Smooth muscle cell (in vitro differentiated cells): ENCODE data around the gene EML6. TPM values are rescaled to one million over a fixed set of nuclear protein-coding genes. Genes with fewer than 3 reads are reported as not detected.

Experiments used
- DNase-seq: peaks from one replicate; lab custom pipeline; 2025; ENCODE audit not compliant: unreplicated experiment; lab: John Stamatoyannopoulos, UW
- H2AFZ ChIP-seq: fragments of 200-600 bp; sonication (generic); 2 replicates; pipeline ENCODE4 v1.6.0; 2016; ENCODE audit warnings: antibody characterized with exemption, low read depth, mild to moderate bottlenecking
- H3F3A ChIP-seq: fragments of 200-600 bp; sonication (generic); 2 replicates; pipeline ENCODE4 v1.6.0; 2017; ENCODE audit warnings: antibody characterized with exemption, low read depth
- H3K27ac ChIP-seq: fragments of 200-600 bp; sonication (generic); 2 replicates; pipeline ENCODE4 v1.5.1; 2016; ENCODE audit warnings: low read depth, mild to moderate bottlenecking
- H3K27me3 ChIP-seq: fragments of 200-600 bp; sonication (generic); 2 replicates; pipeline ENCODE4 v1.6.1; 2016; ENCODE audit warnings: low read depth, mild to moderate bottlenecking
- H3K36me3 ChIP-seq: fragments of 200-600 bp; sonication (generic); 2 replicates; pipeline ENCODE4 v1.5.1; 2016; ENCODE audit warnings: low read depth
- H3K4me1 ChIP-seq: fragments of 200-600 bp; sonication (generic); 2 replicates; pipeline ENCODE4 v1.5.1; 2016; ENCODE audit warnings: low read depth
- H3K4me2 ChIP-seq: fragments of 200-600 bp; sonication (generic); 2 replicates; pipeline ENCODE4 v1.6.0; 2016; ENCODE audit warnings: mild to moderate bottlenecking
- H3K4me3 ChIP-seq: fragments of 200-600 bp; sonication (generic); 2 replicates; pipeline ENCODE4 v1.5.1; 2016; ENCODE audit warnings: mild to moderate bottlenecking
- H3K79me2 ChIP-seq: fragments of 200-600 bp; sonication (generic); 2 replicates; pipeline ENCODE4 v1.6.0; 2016; ENCODE audit warnings: low read depth, mild to moderate bottlenecking
- H3K9ac ChIP-seq: fragments of 200-600 bp; sonication (generic); 2 replicates; pipeline ENCODE4 v1.6.0; 2016; ENCODE audit warnings: low read depth
- H3K9me3 ChIP-seq: fragments of 200-600 bp; sonication (generic); replicated peaks from 2 replicates; pipeline ENCODE4 v1.5.1; 2016; ENCODE audit warnings: low read depth
- H4K20me1 ChIP-seq: fragments of 200-600 bp; sonication (generic); 2 replicates; pipeline ENCODE4 v1.6.0; 2016; ENCODE audit warnings: low read depth
- CTCF ChIP-seq: fragments of 200-600 bp; sonication (generic); IDR thresholded peaks from 2 replicates; pipeline ENCODE4 v1.5.1; 2017; ENCODE audit warnings: borderline replicate concordance, mild to moderate bottlenecking, antibody characterized with exemption; ENCODE audit not compliant: insufficient read depth, poor library complexity, severe bottlenecking
- WGBS: methylation state at CpG from one replicate; pipeline ENCODE4 v1.1.7; 2016; ENCODE audit warnings: low lambda C conversion rate; 5-methylcytosine and 5-hydroxymethylcytosine counted together
- polyA plus RNA-seq: library from polyadenylated mRNA; unstranded; fragments of >200 nt; fragmentation: Nextera tagmentation; extraction: Ambion mirVana; gene quantifications from 2 replicates; pipeline ENCODE4 v1.2.1, GENCODE V29; 2016
- total RNA-seq: library from RNA; depleted of rRNA; stranded (reverse); fragments of >200 nt; gene quantifications from 2 replicates; pipeline ENCODE4 v1.2.3, GENCODE V29; 2014

Gene EML6
- total and polyA plus RNA-seq, 2 experiments from 2014 or later, result 0.49 to 0.54 TPM

DNA sequence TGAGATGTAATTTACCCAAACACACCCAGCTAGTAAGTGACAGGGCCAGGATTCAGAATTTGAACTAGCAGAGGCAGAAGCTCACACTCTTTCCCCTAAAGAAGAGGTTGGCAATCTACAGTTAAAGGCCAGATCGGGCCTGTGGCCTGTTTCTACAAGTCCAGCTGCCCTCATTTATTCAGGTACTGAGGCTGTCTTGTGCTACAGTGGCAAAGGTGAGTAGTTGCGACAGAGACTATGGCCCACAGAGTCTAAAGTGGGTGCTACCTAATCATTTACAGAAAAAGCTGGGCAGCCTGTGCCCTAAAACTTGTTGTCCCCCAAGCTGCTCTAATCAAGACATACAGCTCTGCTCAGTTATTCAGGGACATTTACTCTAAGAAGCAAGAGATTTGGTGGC is 240.0 kb downstream of the EML6 start:
- peaks cover 7% of the 10 kb centered on the region for H4K20me1 ChIP-seq
- H3K4me3 ChIP-seq, result no peak overlapping the region
- no peaks in the 10 kb centered on the region for H3K9me3 ChIP-seq
- no peaks in the 10 kb centered on the region for H3K27me3 ChIP-seq
- H2AFZ ChIP-seq, result no peak overlapping the region
- H3K4me2 ChIP-seq, result no peak overlapping the region
- DNase-seq, result no peak
- no peak overlapping the region for H3K9ac ChIP-seq
- TF ChIP-seq CTCF, result no peak
- no peaks in the 10 kb centered on the region for H3K79me2 ChIP-seq
- no peaks in the 10 kb centered on the region for H3K36me3 ChIP-seq
- no peaks in the 10 kb centered on the region for H3K4me1 ChIP-seq
- H3K27ac ChIP-seq, result no peak overlapping the region
- peaks cover 3% of the 10 kb centered on the region for H3F3A ChIP-seq
- WGBS, result 97% methylated on average over 2 of the region's 2 CpGs

DNA sequence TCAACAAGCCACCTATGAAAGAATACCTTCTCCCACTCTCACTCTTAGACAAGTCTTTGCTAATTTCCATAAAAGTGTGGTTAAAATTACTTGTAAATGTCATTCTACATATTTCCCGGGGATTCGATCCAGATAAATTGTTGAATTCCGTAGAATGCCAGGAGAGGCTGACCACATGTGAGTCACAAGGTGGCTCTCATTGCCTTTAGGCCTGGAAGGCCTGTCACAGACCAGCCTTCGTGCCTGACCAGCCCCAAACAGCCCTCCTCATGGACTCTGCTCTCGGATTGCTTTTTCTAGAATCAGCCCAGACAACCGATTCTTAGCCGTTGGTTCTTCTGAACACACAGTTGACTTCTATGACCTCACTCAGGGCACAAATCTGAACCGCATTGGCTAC is 240.8 kb downstream of the EML6 start:
- no peak for DNase-seq
- WGBS, result 78% methylated on average over 8 of the region's 8 CpGs

DNA sequence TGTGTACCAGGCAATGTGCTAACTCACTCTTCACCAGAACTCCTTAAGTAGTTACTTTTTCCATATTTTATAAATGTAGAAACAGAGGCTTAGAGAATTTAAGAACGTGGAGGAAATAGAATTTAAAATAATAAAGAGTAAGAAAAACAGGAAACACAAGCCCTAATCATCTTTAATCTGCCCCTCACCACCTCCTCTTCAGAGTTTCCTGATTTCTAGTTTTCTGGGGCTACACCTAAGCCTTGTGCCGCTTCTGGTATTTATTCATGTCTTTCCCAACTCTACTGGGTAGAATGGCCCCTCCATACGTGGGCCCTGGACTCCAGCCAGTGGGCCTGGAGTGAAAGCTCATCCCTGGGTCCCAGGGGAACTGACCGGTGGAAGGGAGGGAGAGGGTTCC is 241.4 kb downstream of the EML6 start:
- Histone ChIP-seq H3K27me3 (no peaks in the 10 kb centered on the region), H3K9ac (no peak overlapping the region)
- no peak for DNase-seq

More for the DNA sequence above, 240.8 kb downstream of the EML6 start:
- Histone ChIP-seq H3K4me1 (no peaks in the 10 kb centered on the region), H2AFZ (no peak overlapping the region), H4K20me1 (peaks cover 14% of the 10 kb centered on the region), H3F3A (peaks cover 3% of the 10 kb centered on the region), H3K9ac (no peak overlapping the region), H3K27ac (no peak overlapping the region), H3K36me3 (no peaks in the 10 kb centered on the region), H3K9me3 (no peaks in the 10 kb centered on the region), H3K4me3 (no peak overlapping the region), H3K27me3 (no peaks in the 10 kb centered on the region), H3K4me2 (no peak overlapping the region), H3K79me2 (no peaks in the 10 kb centered on the region)
- TF ChIP-seq CTCF, result no peak

More for the DNA sequence above, 241.4 kb downstream of the EML6 start:
- Histone ChIP-seq H3K4me3 (no peak overlapping the region), H3K79me2 (no peaks in the 10 kb centered on the region), H3K27ac (no peak overlapping the region), H3F3A (peaks cover 3% of the 10 kb centered on the region), H3K9me3 (no peaks in the 10 kb centered on the region), H3K4me1 (no peaks in the 10 kb centered on the region), H2AFZ (no peak overlapping the region), H3K4me2 (no peak overlapping the region), H3K36me3 (no peaks in the 10 kb centered on the region), H4K20me1 (peaks cover 20% of the 10 kb centered on the region)
- WGBS, result 92% methylated on average over 4 of the region's 4 CpGs
- TF ChIP-seq CTCF, result no peak
